Measurements from ENCODE around the gene GINS2. TPM values are rescaled to one million over a fixed set of nuclear protein-coding genes. Genes with fewer than 3 reads are reported as not detected.
A peak's percentile ranks its signal among the peaks of the same experiment; 100 is the strongest.

GINS2 gene
- total RNA-seq (ENCODE audit: insufficient read depth, low replicate concordance) = 1.2 TPM

DNA sequence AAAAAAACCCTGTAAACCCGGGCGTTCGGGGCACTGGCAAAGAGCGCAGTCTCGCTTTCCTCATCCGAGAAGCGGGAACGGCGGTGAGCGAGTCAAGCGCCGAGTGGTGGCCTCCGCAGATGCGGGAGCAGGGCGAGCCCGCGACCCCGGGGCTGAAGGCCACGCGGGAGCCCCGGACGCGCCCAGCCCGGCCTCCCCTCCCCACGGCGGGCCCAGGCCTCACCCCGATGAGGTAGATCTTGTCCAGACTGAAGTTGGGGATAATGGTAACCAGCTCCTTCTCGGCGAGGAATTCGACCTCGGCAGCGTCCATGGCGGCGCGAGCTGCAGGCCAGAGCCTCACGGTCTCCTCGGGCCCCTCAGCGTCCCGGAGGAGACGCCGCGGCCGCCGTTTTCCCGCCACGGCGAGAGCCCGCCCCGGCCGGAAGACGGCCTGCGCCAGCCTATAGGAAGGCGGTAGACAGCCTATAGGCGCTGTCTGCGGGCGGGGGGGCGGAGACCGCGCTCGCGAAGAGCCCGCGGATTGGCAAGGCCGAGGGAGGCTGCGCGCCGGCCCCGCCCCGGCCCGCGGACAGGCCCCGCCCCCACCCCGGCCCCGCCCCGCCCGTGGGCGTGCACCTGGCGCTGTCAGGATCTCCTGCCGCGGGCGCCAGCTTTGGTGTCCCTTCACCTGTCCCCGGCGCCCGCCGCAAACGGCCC is at the start of gene GINS2:
Gene GINS2 (minus strand): TSS at position 369 of the 699 bp plus-strand sequence. CDS start 56 bp downstream, at position 313.
- peak; percentile 91 for DNase-seq (ENCODE audit: low spot score)

GRCh38 chr16:85736921-85737320 is 48.2 kb upstream of the GINS2 start:
- DNase-seq (ENCODE audit: low spot score) = no peak

GRCh38 chr16:85735946-85736345 is 47.2 kb upstream of the GINS2 start:
- DNase-seq (ENCODE audit: low spot score) = no peak

DNA sequence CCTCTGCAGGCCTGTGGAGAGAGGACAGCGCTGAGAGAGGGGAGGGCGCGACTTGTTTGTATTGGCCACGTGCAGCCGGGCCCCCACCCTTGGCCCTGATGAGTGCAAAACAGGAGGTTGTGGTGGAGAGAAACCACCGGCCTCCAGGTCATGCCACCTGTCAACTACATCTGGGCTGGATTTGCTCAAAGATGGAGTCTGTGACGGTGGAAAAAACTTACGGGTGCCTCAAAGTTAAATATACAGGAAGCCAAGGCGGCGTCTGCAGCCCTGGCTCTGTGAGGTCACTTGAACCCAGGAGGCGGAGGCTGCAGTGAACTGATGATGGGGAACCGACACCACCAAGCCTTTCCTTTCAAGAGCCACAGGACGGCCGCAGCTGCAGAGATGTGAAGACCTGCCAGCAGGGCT is 46.5 kb upstream of the GINS2 start:
- no peak for DNase-seq (ENCODE audit: low spot score)

- no peak for DNase-seq (ENCODE audit: low spot score)
Observed at GRCh38 chr16:85734311-85735017, 45.7 kb upstream of the GINS2 start.

DNA sequence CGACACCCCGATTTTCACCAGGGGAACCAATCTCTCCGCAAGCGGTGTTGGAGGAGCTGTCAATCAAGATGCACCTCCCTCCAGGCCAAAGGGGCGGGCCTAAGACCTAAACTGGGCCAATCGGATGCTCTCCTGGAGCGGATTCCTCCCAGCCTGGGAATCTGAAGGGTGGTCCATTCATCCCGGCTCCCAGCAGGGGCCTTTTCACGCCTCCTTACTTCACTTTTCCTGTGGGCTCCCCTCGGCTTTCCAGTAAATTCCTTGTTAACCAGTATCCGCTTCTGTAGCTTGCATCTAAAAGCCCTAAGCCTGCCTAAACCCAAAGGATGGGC is 45.1 kb upstream of the GINS2 start:
- no peak for DNase-seq (ENCODE audit: low spot score)

- DNase-seq (ENCODE audit: low spot score) = no peak
Observed at GRCh38 chr16:85733155-85733838, 44.5 kb upstream of the GINS2 start.

DNA sequence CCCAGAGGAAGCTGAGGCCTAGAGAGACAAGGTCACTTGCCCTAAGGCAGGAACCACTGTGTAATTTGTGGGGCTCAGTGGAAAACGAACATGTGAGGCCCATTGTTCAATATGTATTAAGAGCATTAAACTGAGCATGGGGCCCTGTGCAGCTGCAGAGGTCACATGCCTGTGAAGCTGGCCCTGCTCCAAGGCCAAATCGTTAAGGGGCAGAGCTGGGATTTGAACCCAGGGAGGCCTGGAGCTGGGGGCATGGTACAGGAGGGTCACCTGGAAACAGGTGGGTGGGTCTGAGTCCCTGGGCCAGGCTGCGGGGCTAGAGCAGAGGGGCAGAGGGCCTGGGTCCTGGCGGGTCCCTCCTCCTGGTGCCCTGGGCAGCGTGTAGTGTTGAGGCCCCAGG is 42.4 kb upstream of the GINS2 start:
- DNase-seq (ENCODE audit: low spot score) = no peak

- no peak for DNase-seq (ENCODE audit: low spot score)
Observed at GRCh38 chr16:85730186-85730465, 41.4 kb upstream of the GINS2 start.

- no peak for DNase-seq (ENCODE audit: low spot score)
Observed at GRCh38 chr16:85729452-85730185, 40.9 kb upstream of the GINS2 start.

DNA sequence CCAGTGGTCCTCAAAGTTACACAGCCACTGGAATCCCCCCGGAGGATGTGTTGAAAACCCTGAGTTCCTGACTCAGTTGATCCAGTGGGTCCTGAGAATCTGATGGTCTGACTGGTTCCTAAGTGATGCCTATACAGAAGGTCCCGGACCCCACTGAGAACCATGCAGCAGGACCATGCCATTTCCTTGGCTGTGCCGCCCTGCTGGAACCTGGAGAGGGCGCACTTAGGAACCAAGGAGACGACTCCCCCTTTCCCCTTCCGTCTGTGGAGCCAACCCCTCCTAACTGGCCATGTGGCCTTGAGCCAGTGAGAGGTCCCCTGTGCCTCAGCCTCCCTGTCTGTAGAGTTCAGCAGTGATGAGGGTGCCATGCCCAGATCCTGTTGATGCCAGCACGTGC is 40.1 kb upstream of the GINS2 start:
- no peak for DNase-seq (ENCODE audit: low spot score)

DNA sequence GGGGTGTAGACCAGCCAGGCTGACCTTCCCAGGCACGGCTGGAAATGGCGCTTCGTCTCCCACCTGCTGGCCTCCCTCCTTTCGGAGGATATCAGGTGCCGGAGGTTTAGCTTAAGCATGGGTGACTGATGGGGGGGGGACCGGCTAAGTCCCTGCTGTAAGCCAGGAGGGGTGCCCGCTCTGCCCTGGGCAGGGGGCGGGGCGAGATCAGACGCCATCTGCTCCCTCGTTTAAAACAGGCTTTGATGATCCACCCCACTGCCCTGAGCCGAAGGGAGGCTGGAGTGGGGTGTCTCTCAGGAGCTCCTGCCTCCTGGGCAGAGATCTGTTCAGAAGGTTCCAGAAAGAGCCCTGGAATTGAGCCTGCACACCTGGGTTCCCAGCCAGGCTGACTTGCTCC is 36.2 kb upstream of the GINS2 start:
- DNase-seq (ENCODE audit: low spot score) = no peak

GRCh38 chr16:85724126-85724879 is 35.5 kb upstream of the GINS2 start:
- DNase-seq (ENCODE audit: low spot score) = no peak

GRCh38 chr16:85722128-85722893 is 33.6 kb upstream of the GINS2 start:
- no peak for DNase-seq (ENCODE audit: low spot score)

- no peak for DNase-seq (ENCODE audit: low spot score)
Observed at GRCh38 chr16:85720302-85720637, 31.5 kb upstream of the GINS2 start.

DNA sequence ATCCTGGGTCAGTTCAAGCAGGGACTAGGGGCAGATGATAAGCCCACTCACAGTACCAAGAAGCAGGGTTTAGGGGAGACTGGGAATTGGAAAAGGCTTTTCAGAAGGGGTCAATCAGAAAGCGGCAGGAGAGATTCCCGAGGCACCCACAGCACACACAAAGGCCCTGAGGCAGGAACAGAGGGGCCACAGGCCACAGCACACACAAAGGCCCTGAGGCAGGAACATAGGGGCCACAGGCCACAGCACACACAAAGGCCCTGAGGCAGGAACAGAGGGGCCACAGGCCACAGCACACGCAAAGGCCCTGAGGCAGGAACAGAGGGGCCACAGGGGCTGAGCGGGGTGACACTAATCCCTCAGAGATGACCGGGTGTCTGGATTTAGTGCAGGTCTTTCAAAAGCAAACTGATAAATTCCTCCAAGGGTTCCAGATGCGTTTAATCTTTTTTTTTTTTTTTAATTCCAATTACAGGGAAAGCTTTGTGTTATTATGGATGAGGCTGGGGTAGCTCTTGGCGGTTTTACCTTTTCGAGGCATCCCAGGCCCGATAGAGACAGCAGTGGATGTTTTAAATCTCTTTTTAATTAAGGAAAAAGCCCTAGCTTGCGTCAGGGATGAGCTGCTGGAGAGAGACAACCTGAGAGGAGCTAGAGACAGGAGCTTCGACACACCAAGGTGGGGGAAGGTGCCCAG is 31.0 kb upstream of the GINS2 start:
- DNase-seq (ENCODE audit: low spot score) = no peak

DNA sequence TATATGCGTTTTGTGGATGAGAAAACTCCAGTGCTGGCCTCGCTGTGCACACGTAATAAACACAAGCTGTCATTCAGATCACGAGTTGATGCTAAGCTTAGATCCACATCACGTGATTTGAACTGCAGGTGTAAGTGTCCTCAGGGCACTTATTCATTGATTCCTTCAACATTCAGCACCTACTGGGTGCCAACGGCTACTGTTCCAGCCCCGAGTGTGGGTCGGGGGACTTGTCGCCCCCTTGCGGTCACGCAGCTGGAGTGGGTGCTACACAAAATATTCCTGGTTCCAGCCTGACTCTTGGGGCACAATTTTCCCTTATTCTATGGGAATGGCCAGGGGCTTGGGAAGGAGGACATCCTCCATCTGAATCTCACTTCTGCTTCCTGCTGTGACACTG is 29.9 kb upstream of the GINS2 start:
- DNase-seq (ENCODE audit: low spot score) = no peak

DNA sequence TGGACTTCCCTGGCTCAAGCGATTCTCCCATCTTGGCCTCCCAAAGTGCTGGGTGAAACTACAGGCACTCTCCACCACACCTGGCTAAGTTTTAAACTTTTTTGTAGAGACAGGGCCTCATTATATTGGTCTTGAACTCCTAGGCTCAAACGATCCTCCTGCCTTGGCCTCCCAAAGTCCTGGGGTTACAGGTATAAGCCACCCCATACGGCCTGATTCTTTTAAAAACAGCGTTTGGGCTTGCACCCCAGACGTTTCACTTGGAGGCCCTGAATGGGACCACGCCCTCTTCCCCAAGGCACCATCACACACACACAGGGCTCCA is 29.4 kb upstream of the GINS2 start:
- no peak for DNase-seq (ENCODE audit: low spot score)

DNA sequence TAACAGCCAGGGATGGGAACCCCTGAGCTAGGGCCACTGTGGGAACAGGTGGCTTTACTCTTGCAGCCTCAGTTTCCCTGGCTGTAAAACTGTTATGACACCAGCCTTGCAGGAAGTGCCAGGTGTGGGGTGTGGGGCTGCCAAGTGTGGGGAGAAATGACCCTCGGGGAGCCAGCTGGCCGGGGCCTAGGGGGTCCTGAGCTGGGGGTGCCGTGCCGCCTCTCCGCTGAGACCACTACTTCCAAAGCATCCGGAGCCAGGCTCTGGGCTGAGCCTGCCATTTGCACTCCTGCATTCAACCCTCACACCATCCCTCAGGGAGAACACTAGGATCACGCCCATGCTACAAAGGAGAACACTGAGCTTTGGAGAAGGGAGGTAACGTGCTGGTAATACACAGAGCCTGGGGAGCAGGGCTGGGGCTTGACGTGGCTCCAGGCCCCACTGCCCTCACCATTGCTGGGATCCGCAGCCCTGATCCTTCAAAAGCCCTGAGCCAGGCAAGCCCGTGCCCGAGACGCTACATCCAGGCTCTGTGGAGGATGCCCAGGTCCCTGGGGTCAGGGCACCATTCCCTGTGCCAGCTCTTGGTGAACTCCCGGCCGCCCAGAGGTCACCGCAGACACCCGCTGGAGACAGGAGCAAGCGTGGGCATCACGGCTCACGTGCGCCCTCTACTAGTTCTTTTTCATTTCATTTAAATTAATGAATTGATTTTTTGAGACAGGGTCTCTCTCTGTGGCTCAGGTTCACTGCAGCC is 28.8 kb upstream of the GINS2 start:
- DNase-seq (ENCODE audit: low spot score) = peak; percentile 54

DNA sequence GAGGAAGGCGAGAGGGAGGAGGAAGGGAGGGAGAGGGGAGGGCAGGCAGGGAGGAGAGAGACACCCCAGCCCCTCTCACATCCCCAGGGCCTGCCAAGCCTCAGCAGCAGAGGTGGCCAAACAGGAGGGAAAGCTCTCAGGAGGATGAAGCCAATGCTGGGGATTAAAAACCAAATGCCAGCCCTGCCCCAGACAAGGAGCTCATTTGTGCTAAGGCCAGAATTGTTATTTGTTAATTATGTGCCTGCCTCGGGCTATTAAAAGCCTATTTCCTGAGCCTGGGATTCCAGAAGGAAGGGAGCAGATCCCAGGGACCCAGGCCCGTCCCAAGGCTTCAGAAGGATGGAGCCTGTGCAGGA is 27.9 kb upstream of the GINS2 start:
- DNase-seq (ENCODE audit: low spot score) = no peak

All from umbilical cord (tissue), 2 donors.